Astrocyte of the cerebellum (primary cell): ENCODE data around the gene ITPR2.
"Not testable (repeated sequence)": the region's sequence is repeated elsewhere in the genome, so short reads cannot be mapped to it uniquely, and the experiment has no call there.

Experiments
- DNase-seq: peaks from one replicate; pipeline ENCODE4 v3.0.0-alpha.2; 2011; ENCODE audit warnings: low read depth
- H3K4me3 ChIP-seq: 2 replicates; pipeline ENCODE4 v1.5.1; 2011; ENCODE audit warnings: mild to moderate bottlenecking, low read depth, low read length, moderate library complexity
- in situ Hi-C: cut with HindIII; loops from 2 replicates; pipeline ENCODE4 v1.10.0; 2017; ENCODE audit warnings: low sequenced_read_pairs
- TF ChIP-seq, protein P1 (sequence below): IDR thresholded peaks from 2 replicates; pipeline ENCODE4 v1.5.1; 2012; ENCODE audit warnings: low read length, low read depth, moderate library complexity, mild to moderate bottlenecking; ENCODE audit errors: missing control alignments

ITPR2 gene

DNA sequence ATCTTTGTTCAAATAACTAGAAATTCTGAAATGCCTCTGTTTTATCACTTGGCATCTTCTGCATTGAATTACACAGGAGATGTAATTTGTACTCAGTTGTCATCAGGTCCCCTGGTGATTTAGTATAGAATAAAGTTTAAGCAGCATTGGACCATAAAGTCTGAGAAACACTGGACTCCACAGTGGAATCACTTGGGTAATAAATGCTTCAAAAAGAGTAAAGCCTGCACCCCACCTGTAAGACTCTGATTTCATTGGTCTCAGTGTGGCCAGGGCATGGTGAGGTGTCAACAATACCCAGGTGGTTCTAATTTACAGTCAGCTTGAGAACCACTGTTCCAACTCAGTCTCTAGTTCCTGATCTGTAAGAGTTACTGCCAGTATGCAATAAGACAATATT is 148.9 kb downstream of the ITPR2 start:
- TF ChIP-seq, protein P1, sequence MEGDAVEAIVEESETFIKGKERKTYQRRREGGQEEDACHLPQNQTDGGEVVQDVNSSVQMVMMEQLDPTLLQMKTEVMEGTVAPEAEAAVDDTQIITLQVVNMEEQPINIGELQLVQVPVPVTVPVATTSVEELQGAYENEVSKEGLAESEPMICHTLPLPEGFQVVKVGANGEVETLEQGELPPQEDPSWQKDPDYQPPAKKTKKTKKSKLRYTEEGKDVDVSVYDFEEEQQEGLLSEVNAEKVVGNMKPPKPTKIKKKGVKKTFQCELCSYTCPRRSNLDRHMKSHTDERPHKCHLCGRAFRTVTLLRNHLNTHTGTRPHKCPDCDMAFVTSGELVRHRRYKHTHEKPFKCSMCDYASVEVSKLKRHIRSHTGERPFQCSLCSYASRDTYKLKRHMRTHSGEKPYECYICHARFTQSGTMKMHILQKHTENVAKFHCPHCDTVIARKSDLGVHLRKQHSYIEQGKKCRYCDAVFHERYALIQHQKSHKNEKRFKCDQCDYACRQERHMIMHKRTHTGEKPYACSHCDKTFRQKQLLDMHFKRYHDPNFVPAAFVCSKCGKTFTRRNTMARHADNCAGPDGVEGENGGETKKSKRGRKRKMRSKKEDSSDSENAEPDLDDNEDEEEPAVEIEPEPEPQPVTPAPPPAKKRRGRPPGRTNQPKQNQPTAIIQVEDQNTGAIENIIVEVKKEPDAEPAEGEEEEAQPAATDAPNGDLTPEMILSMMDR = no peak
- no peak overlapping the region for H3K4me3 ChIP-seq
- in situ Hi-C loops = no loop called here

DNA sequence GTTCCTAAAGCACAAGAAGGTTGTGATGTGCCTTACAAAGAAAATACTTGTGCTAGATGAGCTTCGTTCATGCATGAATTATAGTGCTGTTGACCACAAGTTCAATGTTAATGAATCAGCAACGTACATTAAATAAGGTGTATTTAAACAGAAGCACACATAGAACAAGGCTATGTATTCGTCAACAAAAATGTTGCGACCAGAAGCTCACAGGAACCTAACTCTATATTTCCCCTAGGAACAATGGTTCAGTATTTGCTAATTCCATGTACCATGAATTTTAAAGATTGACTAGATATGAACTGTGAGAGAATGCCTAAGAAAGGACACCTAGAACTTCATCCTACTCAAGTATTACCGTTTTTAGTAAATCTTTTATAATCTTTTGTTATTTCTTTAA is 149.6 kb downstream of the ITPR2 start:
- TF ChIP-seq, protein P1 = no peak
- no peak for DNase-seq
- no peak overlapping the region for H3K4me3 ChIP-seq
- in situ Hi-C loops = no loop called here

More for the DNA sequence above, 148.9 kb downstream of the ITPR2 start:
- DNase-seq = no peak

DNA sequence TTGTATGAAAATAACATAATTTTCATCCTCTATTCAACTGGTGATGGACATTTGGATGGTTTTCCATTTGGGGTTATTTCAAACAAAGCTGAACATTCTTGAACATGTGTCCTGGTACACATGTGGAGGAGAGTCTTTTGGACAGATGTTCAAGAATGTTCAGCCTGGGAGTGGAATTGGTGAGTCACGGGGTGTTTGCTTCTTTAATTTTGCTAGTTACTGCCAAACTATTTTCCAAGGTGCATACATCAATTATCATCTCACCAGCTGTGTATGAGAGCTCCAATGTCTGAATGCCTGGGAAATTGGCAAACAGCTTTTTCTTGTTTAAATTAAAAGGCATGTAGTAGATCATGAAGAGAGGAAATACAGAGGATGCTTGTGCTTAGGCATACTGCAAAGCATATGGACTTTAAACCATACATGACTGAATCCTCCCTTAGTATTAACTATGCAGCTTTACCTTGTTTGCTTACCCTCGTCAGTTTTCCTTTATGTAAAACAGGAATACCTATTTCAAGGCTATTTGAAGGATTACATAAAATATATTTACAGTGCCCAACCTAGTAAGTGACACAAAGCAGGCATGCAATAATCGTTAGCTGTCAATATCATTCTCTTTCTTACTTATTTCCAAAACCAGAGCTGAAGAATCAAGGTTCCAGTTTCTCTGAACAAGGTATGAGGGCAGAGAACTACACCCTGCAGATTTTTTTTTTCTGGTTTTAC is 152.1 kb downstream of the ITPR2 start:
- peak; percentile 39 for DNase-seq
- in situ Hi-C loops = no loop called here
- TF ChIP-seq, protein P1 = no peak

DNA sequence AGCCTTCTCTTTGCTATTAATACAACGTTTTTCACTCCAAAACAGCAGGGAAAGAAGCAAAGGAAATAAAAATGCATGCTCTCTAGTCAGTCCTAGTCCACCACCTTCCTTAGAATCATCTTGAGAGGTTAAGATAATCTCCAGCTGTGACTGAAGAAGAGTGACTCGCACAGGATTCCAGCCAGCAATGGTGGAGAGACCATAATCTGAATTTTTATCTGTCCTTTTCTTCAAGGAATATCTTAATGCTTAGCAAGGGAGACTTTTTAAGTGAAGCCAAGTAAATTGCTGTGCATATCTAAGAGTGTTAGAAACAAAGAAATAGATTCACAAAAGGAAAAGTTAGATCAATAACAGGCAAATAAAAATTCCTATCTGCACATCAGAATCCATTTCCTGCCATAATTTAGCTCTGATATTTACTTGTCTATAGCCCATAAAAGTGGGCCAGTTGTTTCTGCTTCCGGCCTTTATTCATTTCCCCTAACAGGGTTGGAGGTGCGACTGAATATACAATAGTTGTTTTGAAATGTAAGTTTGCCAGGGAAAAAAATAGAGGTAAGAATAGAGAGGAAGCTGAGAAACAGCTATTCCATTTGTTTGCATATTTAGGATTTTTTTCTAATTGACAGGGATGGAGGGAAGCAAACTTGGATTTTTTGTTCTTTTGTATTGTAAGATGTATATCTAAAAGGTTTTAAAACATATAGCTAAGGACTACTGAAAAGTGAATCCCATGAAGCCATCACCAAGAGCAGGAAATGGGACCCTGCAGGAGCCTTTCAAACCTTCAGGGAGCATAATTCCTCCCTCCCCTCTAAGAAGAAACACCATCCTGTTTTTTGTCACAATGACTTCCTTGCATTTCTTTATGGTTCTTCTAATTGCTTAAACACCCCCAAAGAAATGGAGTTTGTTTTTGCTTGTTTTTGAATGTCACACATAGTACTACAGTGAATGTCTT is 154.0 kb downstream of the ITPR2 start:
- DNase-seq = no peak
- in situ Hi-C loops = no loop called here
- H3K4me3 ChIP-seq = no peak overlapping the region
- TF ChIP-seq, protein P1 = no peak

More for the DNA sequence above, 152.1 kb downstream of the ITPR2 start:
- H3K4me3 ChIP-seq = no peak overlapping the region

DNA sequence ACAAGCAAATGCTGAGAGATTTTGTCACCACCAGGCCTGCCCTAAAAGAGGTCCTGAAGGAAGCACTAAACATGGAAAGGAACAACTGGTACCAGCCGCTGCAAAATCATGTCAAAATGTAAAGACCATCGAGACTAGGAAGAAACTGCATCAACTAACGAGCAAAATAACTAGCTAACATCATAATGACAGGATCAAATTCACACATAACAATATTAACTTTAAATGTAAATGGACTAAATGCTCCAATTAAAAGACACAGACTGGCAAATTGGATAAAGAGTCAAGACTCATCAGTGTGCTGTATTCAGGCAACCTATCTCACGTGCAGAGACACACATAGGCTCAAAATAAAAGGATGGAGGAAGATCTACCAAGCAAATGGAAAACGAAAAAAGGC is 161.5 kb downstream of the ITPR2 start:
- DNase-seq, H3K4me3 ChIP-seq, in situ Hi-C loops: not testable (repeated sequence)

DNA sequence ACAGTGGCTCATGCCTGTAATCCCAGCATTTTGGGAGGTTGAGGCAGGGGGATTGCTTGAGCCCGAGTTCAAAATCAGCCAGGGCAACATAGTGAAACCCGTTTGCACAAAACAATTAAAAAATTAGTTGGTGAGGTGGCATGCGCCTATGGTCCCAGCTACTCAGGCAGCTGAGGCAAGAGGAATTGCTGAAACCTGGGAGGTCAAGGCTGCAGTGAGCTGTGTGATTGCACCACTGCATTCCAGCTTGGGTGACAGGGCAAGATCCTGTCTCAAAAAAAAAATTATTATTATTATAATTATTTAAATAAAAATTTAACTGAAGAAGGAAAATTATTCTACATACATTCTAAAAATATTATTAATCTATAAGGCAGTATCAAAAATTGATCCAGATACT is 164.1 kb downstream of the ITPR2 start:
- no peak overlapping the region for H3K4me3 ChIP-seq
- TF ChIP-seq, protein P1 = no peak
- in situ Hi-C loops = no loop called here
- no peak for DNase-seq

DNA sequence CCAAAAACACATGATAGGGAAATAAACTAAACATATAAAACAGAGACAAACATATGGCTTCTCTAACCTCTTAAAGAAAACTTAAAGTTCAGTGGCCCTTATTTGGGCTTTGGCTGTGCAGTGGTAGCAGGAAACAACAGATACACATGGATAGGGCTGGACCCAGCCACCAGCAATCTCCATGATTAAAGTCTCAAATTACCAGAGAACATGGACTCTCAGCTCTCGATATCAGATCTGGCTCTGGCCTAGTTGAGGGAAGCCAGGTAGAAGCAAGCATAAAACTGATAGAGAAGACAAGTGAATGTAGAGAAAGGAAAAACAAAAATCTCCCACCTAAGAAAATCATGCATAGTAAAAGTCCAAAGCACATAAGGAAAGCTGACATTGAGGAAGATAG is 164.8 kb downstream of the ITPR2 start:
- TF ChIP-seq, protein P1 = no peak
- no peak overlapping the region for H3K4me3 ChIP-seq
- in situ Hi-C loops = no loop called here
- no peak for DNase-seq
